Gastroesophageal sphincter (tissue), 4 donors: ENCODE results near the gene CCDC106. TPM values are rescaled to one million over a fixed set of nuclear protein-coding genes. Genes with fewer than 3 reads are reported as not detected.

Experiments used
- ATAC-seq: fragments of 150-250 bp; one replicate; pipeline ENCODE4 v1.9.1; 2016; ENCODE audit warnings: mild to moderate bottlenecking, moderate library complexity
- H3K27ac ChIP-seq, 4 donors: fragments of 200-600 bp; sonication (generic) in 3 of 4; 1 replicate in 3 of 4; 2 replicates in 1 of 4; pipeline ENCODE4 v1.5.1; 2016 to 2019
- H3K27me3 ChIP-seq: fragments of 200-600 bp; sonication (generic); one replicate; pipeline ENCODE4 v1.5.1; 2019
- H3K36me3 ChIP-seq, 2 donors: fragments of 200-600 bp; sonication (generic); one replicate each; pipeline ENCODE4 v1.5.1; 2019; ENCODE audit warnings: control low read depth in 1 of 2
- H3K4me1 ChIP-seq, 3 donors: fragments of 200-600 bp; sonication (generic); 1 replicate in 2 of 3; 2 replicates in 1 of 3; pipeline ENCODE4 v1.5.1; 2016 to 2019; ENCODE audit warnings: control low read depth in 2 of 3
- H3K4me3 ChIP-seq, 2 donors: fragments of 200-600 bp; sonication (generic); one replicate each; pipeline ENCODE4 v1.5.1; 2019; ENCODE audit warnings: mild to moderate bottlenecking in 1 of 2, moderate library complexity in 1 of 2
- H3K9me3 ChIP-seq, 3 donors: fragments of 200-600 bp; sonication (generic); one replicate each; pipeline ENCODE4 v1.5.1; 2017 to 2019; ENCODE audit warnings: control low read depth in 2 of 3
- CTCF ChIP-seq, 4 experiments: fragments of 200-600 bp in 2 of 4; fragments of 450-650 bp in 2 of 4; sonication (generic) in 1 of 4; IDR thresholded peaks; one replicate each; pipeline ENCODE4 v1.5.1; 2017 to 2019; ENCODE audit warnings: antibody characterized with exemption in 4 of 4, mild to moderate bottlenecking in 2 of 4, moderate library complexity in 2 of 4
- EP300 ChIP-seq: sonication (generic); formaldehyde crosslinking; IDR thresholded peaks from one replicate; pipeline ENCODE4 v1.6.1; 2017; ENCODE audit warnings: antibody characterized with exemption, mild to moderate bottlenecking
- POLR2A ChIP-seq, 2 donors: fragments of 450-650 bp; IDR thresholded peaks; one replicate each; pipeline ENCODE4 v1.6.1; 2017; ENCODE audit warnings: antibody characterized with exemption in 2 of 2, mild to moderate bottlenecking in 2 of 2, moderate library complexity in 1 of 2
- POLR2AphosphoS5 ChIP-seq: sonication (generic); formaldehyde crosslinking; IDR thresholded peaks from one replicate; pipeline ENCODE4 v1.6.1; 2017; ENCODE audit warnings: antibody characterized with exemption
- WGBS, 2 donors: methylation state at CpG; one replicate each; pipeline ENCODE4 v1.1.5; 2018; ENCODE audit warnings: low coverage in 1 of 2; 5-methylcytosine and 5-hydroxymethylcytosine counted together
- total RNA-seq, 4 donors: library from RNA; depleted of rRNA; stranded (reverse); fragments of >200 nt; gene quantifications; one replicate each; pipeline ENCODE4 v1.1.0, GENCODE V29; 2016

CCDC106 gene
- total RNA-seq, 4 donors from 2014 or later: 11.4 to 28.5 (median 15.5) TPM

GRCh38 chr19:55677572-55678028, 29.6 kb downstream of the CCDC106 start:
- H3K9me3 ChIP-seq: no peaks in the 10 kb centered on the region
- no peaks in the 10 kb centered on the region for H3K27me3 ChIP-seq
- ATAC-seq: no peak
- peak overlapping the region in 1 of 4 donors; percentile 34 for H3K27ac ChIP-seq
- no peak overlapping the region for H3K4me3 ChIP-seq
- 14 to 52% methylated on average over 1 to 5 of the region's 6 CpGs for WGBS, 2 donors
- TF ChIP-seq EP300: no peak
- TF ChIP-seq CTCF (IDR thresholded peaks at IDR 0.05): no peak
- no peak for TF ChIP-seq POLR2A (IDR thresholded peaks at IDR 0.05)
- no peak for TF ChIP-seq POLR2AphosphoS5
- H3K4me1 ChIP-seq: peaks cover 0 to 79% (median 25%) of the 10 kb centered on the region in 3 donors
- peaks cover 0 to 69% of the 10 kb centered on the region in 2 donors for H3K36me3 ChIP-seq

- Histone ChIP-seq H3K4me1 (peaks cover 0 to 79% (median 25%) of the 10 kb centered on the region in 3 donors), H3K27ac (peak overlapping the region in 1 of 4 donors; percentile 34), H3K4me3 (no peak overlapping the region), H3K9me3 (no peaks in the 10 kb centered on the region), H3K27me3 (no peaks in the 10 kb centered on the region), H3K36me3 (peaks cover 0 to 70% of the 10 kb centered on the region in 2 donors)
- TF ChIP-seq CTCF (IDR thresholded peaks at IDR 0.05) (no peak), POLR2A (IDR thresholded peaks at IDR 0.05) (no peak), EP300 (no peak), POLR2AphosphoS5 (no peak)
- 58 to 85% methylated on average over 8 to 12 of the region's 21 CpGs for WGBS, 2 donors
- ATAC-seq: no peak
Observed at GRCh38 chr19:55678121-55678671, 30.2 kb downstream of the CCDC106 start.

DNA sequence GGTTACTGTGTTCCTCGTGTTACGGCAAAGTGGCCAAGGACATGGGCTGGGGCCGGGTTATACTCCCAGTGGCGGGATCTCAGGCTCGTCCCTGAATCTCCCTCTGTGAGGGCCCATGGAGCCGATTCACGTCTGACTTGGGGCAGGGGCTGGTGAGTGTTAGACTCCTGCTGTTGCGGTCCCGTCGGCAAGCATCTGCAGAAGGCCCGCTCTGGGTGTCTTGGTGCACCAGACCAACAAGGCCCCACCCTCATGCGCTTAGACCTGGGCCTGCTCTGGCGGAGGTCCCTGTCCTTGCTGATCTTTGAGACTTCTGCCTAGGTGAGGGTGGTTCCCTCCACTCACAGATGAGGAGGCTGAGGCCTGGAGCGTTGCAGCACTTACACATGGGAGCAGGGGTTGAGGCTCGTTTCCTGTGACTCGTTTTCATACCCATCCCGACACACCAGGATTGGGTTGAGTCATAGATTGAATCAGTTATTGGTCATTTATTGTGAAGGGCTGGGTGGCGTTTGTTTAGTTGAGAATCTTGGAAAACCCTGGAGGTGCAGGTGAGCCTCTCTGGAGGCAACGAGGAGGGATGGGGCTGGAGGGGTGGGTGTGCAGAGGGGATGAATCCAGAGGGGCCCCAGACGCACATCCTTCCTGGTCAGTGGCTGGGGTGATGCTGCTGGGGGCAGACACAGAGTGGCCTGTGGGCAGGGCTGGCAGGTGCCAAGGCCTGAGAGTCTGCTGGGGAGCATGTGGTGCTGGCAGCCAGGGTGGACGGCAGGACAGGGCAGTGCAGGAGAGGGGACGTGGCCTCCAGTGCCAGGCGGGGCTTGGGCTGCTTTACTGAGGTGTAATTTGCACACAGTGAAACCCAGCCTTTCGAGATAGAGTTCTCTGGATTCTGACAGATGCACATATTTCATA, 31.6 kb downstream of the CCDC106 start:
- no peak for ATAC-seq
- Histone ChIP-seq H3K36me3 (peaks cover 0 to 72% of the 10 kb centered on the region in 2 donors), H3K27me3 (no peaks in the 10 kb centered on the region), H3K4me3 (no peak overlapping the region), H3K4me1 (peaks cover 0 to 66% (median 21%) of the 10 kb centered on the region in 3 donors), H3K27ac (no peak overlapping the region), H3K9me3 (no peaks in the 10 kb centered on the region)
- no peak for TF ChIP-seq CTCF (IDR thresholded peaks at IDR 0.05)
- no peak for TF ChIP-seq POLR2AphosphoS5
- no peak for TF ChIP-seq EP300
- TF ChIP-seq POLR2A (IDR thresholded peaks at IDR 0.05): no peak
- whole genome bisulfite sequencing, 2 donors: 57 to 79% methylated on average over 6 of the region's 24 CpGs

- Histone ChIP-seq H3K9me3 (no peaks in the 10 kb centered on the region), H3K27me3 (no peaks in the 10 kb centered on the region), H3K27ac (no peak overlapping the region), H3K4me1 (peaks cover 0 to 65% (median 20%) of the 10 kb centered on the region in 3 donors), H3K36me3 (peaks cover 0 to 82% of the 10 kb centered on the region in 2 donors), H3K4me3 (no peak overlapping the region)
- WGBS, 2 donors: 84% methylated on average over 7 of the region's 20 CpGs; no CpG with 5 or more reads in 1 of the 2 donors
- ATAC-seq: no peak
- no peak for TF ChIP-seq POLR2A (IDR thresholded peaks at IDR 0.05)
- no peak for TF ChIP-seq EP300
- TF ChIP-seq CTCF (IDR thresholded peaks at IDR 0.05): no peak
Observed at GRCh38 chr19:55680339-55681130, 32.5 kb downstream of the CCDC106 start.
